Ecto neural progenitor cell (in vitro differentiated cells): ENCODE results near the gene PDLIM4.

Experiments used
- DNase-seq: peaks from one replicate; pipeline ENCODE4 v3.0.0-alpha.2; 2018; ENCODE audit warnings: low spot score

Gene PDLIM4

DNA sequence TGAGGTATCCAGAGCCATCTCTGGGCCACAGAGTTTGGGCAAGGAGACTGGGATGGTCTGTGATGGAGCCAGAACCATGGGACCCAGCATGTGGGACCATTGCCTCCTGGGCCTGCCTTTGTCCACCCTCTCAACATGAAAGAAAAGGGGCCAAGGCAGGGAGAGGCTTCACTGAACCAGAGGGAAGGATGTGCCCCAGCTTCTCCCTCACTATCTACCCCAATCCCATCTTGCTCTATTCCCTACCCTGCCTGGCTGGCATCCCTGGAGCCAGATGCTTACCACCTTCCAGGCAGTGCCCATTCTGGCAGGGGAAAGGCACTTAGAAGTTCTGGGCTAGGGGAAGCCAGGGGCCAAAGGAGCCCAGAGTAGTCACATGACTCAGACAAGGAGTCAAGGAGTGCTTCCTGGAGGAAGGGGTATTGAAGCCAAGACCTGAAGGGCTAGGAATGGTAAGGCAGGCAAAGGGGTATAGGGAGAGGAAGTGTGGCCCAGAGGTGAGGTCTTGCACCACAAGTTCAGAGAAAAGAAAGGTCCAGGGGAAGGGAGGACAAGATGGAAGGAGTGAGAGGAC lies 9.8 kb downstream of the PDLIM4 start:
- peak; percentile 36 for DNase-seq

DNA sequence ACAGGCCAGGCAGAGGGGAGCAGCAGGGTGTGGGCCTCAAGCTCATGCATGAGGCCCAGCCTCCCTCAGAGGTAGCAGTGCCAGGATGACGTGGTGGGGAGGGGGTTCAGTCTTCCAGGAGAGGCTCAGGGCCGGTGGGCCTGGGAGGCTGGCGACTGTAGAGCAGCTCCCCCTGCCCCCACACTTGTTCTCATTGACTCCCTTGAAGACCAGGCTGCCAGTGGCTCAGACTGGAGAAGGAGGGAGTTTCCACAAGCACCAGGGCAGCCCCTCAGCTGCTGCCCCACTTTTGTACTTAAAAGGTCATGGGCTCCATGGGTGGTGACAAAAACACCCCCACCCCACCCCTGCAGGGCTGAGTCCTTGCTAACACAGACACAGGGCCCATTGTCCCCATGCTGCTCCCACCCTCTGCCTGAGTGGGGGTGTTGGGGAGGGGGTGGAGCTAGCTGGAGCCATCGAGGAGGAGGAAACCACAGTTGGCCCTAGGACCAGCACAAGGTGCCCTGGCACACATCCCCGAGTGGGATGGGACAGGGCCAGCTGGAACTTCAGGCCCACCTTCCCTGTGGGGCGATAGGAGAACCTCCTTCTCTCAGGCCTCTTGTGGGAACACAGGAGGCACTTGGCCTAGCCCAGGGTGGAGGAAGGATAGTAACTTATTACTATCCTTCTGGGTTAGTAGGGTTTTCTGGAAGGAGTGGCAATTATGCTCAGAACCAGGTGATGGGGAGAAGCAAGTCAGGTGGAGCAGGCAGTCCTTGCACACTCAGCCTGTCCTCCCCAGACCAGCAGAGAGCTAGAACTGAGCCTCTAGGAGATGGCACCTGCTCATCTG lies 10.7 kb downstream of the PDLIM4 start:
- no peak for DNase-seq

DNA sequence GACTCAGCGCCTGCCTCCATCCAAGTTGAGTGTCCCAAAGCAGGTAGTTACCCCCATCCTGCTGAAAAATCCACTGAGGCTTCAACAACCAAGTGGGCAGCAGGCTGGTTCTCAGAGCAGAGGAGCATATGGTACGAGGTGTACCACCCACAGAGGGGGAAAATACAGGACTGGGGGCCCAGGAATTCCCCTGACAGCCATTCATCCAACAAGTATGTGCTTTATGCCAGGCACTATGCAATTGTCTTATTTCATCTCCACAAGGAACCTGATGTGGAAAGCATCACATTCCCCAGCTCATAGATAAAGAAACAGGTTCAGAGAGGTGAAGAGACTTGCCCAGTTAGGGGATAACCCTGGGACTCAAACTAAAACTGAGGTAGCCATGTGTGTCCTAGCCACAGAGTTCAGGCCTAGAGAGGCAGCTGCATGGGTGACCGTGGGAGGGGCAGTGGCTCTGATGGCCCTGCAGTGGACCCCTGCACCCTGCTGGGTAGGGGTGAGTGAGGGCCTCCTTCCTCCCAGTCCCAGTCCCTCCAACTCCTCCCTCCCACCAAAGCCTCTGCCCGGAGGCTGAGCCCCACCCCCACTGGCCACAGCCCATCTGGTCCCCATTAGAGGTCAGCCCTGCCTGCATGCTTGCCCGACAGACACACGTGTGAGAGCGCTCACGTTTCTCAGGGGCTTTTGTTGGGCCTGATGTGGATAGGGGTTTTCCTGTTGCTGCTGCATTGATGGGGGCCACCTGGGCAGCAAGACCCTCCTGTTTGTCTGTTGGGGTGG lies 11.5 kb downstream of the PDLIM4 start:
- peak; percentile 64 for DNase-seq

DNA sequence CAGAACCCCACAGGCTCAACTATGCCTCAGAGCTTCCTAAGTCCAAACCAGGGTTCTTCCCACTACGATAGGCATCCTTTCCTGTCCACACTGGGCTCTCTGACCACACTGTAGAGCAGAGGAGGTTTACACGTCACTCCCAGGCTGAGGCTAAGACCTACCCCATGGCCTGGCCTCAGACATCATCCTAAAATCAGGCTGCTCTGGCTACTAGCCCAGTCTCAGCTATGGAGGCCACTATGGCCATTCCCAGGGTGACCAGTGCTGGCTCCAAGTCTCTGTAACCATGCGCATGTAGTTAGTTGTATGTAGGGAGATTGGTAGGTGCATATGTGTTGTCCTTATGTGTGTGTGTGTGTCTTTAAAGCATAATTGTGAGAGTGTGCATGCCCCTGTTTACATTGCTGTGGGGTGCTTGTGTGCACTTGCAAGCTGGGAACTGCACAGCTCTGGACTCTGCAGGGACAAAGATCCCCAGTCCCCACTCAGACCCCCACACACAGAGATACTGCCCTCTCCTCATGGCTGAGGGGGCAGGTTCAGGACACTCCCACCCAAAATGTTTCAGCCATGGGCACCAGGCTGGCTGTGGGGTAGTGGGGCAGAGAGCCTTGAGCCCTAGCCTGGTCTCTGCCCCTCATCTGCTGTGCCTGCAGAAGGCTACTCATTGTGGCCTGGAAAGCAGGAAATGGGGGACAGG lies 12.3 kb downstream of the PDLIM4 start:
- peak; percentile 30 for DNase-seq

DNA sequence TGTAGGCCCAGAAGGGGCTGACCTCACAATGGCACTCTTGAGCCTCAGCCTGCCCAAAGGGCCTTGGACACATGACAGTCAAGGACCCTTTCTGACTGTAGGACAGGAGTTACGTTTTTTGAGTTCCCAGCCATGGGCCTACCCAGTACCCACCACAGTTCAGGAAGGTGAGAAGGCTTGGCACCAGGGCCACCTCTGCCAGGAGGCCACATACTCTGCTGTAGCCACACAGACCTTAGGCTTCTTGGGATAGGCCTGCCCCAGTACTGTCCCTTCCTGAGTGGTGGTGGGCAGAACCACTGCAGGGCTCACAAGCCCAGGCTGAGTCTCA lies 12.8 kb downstream of the PDLIM4 start:
- DNase-seq = no peak

DNA sequence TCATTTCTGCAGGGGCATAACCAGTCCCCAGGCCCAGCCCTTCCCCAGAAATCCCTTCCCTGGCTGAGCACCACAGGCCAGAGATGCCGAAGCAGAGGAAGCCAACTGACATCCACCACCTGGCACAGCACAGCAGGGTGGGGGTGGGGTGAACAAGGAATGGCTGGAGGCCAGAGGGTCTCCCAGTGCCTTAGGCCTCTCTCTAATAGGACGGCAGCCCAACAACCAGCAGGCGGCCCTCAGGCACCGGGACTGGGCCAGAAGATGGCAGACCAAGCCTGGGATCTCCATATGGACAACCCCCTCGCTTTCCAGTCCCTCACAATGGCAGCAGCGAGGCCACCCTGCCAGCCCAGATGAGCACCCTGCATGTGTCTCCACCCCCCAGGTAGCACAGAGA lies 13.2 kb downstream of the PDLIM4 start:
- no peak for DNase-seq

DNA sequence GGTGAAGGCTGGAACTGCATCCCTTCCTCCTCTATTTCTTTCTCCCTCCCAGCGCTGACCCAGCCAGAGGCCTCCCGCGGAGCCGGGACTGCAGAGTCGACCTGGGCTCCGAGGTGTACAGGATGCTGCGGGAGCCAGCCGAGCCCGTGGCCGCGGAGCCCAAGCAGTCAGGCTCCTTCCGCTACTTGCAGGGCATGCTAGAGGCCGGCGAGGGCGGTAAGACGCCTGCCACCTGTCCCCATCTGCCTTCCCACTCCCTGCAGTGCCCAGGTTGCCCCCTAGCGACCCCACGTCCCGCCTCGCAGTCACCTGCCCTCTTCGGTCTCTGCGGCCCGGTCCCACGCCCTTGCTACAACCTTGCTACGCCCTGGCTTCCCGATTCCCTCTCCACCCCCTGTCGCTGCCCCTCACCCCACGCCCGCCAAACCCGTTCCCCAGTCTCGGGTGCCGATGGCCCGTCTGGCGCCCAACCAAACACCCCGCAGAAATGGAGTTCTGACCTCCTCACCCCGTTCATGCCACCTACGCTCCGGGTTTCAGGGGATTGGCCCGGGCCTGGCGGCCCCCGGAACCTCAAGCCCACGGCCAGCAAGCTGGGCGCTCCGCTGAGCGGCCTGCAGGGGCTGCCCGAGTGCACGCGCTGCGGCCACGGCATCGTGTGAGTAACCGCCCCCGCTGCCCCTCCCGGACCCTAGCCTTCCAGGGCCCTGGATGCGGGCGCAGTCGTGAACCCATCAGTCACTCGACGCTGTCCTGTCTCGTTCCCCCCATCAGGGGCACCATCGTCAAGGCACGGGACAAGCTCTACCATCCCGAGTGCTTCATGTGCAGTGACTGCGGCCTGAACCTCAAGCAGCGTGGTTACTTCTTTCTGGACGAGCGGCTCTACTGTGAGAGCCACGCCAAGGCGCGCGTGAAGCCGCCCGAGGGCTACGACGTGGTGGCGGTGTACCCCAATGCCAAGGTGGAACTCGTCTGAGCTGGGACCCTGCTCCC lies 14.1 kb downstream of the PDLIM4 start:
- peak; percentile 40 for DNase-seq

DNA sequence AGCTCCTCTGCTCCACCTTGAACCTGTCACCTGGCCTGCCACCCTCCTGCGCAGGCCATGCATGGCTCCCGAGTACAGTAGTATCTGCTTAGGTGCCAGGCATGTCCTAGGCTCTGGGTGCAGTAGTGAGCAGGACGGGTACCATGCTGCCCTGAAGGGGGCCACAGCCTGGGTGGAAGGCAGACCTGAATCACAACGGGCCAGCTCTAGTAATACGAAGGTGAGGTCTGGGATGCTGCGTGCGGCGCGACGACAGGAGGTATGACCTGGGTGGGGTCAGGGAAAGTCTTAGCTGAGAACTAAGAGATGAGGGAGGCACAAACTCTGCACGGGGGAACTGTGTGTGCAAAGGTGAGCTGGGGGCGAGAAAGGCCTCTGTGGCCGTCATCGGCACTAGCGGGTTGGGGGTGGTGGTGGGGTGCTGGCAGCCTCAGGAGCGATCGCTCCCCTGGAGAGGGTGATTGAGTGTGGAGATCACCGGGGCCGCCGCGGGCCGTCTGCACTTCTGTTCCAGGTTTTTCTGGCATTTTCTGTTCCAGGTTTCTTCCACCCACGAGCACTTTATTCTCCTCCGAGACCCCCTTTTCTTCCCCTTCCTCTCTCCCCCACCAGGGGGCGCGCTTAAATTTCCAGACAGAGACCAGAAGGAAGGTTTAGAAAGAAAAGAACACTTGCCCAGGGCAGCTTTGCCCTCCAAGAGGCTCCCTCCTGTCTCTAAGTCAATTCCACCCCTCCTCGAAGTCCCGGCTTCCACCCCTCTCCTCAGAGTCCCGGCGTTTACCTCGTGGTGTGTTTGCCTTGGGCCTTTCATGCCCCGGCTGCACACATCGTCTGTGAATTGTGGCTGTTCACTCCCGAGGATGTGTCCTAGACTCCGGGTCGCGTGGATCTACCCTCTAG lies 15.1 kb downstream of the PDLIM4 start:
- DNase-seq = peak; percentile 84

DNA sequence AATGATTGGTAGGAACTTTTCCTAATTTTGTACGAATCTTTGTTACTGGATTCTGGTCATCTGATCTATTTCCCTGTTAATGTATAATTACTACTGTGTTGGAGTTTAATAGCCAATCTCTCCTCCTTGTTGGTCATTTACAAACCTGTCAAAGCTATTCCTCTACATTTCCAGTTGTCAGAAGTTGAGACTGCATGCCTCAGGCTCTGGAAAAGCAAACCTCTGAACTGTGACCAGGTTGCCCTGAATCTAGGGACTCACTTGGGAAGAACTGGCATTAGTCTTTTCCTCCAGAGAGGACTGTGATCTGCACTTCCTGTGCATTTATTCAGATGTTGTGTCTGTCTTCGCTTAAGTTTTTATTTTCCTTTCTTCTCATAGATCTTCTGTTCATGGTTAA lies 16.1 kb downstream of the PDLIM4 start:
- DNase-seq = peak; percentile 11

DNA sequence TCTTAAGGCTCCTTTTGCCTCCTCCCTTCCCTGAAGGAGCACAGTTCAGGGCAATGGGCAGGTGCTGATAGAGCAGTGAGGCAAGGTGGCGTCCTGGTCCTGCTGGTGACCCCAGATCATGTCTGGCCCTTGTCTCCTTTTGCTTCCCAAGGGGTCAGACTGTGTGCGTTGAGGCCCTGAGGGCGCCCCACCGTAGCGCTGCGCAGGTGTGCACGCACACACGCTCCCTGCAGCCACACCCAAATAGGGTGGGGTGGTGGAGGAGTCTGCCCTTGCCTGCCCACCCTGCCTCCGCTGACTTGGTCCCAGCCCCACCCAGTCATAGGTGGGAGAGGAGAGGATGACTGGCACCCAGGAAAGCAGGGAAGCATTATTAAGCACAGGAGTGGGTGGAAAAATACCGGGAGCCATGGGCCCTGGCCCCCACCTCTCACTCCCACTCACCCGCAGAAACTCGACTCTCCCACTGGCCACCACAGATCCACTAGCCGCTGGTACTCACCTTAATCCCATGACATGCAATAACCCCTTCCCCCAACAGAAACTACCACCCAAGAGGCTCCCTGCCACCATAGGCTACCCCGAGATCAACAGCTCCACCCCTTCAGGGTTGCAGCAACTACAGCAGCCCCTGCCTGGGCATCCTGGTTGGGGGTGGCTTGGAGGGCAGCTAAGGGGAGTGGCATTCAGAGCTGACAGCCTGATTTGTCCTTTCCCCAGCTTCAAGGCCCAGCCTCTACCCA lies 16.7 kb downstream of the PDLIM4 start:
- peak; percentile 37 for DNase-seq

DNA sequence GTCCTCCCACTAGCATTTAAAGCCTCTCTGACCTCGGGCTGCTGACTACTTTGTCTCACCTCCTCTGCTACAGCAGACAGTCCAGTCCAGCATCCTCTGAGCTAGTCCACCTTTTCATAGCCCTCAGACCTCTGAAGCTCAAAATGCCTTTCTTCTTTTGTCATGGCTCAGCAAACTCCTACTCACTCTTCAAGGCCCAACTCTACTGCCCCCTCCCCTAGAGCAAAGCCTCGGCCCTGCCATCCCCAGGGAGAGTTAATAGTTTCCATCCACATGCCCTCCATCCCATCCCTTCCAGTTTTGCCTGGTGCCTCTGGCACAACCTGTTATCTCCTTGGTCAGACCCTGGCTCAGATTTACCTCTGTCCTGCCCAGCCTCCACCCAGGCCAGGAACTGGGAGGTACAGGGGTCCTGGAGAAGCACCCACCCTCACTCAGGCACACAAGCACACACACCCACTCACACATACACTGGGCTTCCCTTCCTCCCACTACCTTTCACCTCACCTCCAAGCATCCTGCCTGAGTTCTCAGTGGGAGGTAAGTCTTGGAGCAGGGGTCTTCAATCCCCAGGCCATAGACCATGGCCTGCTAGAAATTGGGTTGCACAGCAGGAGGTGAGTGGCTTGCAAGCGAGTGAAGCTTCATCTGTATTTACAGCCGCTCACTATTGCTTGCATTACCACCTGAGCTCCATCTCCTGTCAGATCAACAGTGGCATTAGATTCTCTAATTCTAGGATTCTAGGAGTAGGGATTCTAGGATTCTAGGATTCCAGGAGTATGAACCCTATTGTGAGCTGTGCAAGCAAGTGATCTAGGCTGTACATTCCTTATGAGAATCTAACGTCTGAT lies 18.1 kb downstream of the PDLIM4 start:
- no peak for DNase-seq

DNA sequence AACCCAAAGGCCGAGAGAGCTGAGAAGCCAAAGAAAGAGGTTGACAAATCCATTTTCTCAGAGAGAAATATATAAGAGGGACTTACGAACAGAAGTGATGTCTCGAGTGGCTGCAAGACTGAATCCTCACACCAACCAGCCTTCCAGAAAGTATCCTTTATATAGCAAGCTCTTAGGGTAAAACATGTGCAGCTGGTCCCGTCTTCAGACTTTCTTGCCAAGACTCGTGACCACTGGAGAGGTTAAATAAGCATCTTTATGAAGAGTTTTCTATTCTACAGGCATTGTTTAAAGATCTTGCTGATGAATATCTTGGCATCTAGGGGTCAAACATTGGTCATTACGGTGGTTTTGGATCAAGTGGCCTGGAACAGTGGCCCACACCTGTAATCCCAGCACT lies 19.8 kb downstream of the PDLIM4 start:
- no peak for DNase-seq

DNA sequence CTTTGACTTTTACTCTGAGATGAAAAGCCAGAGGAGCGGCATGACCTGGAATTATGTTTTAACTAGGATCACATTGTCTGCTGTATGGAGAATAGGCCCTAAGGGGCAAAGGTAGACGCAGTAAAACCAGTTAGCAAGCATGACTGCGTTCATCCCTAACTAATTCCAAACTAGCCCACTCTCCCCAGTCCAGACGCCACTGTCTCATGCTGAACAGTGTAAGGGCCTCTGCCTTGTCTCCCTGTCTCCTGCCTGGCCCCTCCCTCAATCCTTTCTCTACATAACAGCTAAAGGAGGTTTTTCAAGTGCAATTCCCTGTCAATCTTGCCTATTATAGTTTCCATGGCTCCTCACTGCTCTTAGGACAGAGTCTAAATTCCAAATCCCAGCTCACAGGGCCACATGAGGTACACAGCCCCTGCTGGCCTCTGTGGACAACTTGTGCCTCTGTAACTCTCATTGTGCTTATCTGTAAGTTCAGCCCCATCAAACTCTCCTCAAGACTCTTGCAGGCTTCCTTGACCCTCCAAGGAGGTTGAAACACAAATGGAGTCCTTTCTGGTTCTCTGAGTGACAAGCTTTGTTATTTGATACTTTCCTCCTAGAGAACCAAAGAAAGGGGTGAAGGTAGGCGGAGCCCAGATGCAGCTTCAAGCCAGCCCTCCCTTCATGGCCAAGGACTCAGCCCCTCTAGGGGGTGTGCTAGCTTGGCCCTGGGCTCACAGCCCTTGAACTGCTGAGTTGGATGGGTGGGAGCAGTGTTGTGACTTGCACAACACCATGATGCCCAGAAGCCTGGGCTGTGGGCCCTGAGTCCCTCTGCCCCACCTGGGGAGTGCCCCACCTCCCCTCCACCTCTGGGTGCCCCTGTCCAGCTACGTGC lies 20.7 kb downstream of the PDLIM4 start:
- DNase-seq = no peak

DNA sequence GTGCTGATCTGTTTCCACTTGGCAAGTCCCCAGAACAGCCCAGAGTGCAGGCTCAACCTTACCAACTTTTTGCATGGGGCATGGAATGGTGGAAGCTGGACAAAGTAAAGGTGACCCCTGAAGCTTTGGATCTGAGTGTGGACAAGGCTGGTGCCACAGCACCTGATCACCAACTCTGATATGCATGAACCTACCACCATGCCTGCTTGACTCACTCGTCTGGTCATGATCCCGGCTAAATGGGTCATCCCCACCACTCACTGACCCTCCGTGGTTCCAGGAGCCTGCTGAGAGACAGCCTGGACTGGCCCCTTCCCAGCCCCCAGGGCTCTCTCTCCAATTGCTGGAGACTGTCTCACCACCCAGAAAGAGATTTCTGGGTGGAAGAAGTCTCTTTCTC lies 22.3 kb downstream of the PDLIM4 start:
- DNase-seq = no peak

DNA sequence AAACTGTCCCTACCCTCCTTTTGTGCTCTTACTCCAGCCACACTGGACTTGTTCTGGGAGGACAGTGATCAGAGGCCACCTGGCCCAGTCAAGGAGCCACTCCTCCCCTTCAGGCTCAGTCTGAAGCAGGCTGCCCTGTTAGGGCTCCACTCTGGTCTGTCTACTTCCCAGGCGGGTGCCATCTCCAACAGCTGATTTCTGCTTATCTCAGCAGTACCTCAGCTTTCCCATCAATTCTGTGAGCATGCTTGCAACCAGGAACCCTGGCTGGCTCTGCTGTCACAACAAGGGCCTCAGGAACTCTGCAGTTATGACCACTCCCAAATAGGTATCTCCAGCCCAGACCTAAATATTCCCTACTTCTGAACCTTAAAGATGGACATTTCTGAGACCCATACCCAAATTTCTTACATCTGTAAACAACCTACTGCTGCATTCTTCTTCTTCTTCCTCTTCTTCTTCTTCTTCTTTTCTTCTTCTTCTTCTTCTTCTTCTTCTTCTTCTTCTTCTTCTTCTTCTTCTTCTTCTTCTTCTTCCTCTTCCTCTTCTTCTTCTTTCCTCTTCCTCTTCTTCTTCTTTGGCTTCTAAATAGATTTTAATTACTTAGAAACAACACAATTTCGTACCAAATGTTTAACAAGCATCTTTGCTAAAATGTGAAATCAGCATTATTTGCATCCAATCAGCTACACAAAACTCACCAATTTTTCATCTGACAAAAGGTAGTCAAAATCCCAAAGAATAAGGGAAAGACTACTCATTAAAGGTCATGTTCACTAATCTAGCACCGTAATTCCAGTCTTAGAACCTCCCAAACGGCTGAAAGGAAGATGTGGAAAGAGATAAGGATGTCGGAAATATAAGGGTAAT lies 23.1 kb downstream of the PDLIM4 start:
- peak; percentile 25 for DNase-seq

DNA sequence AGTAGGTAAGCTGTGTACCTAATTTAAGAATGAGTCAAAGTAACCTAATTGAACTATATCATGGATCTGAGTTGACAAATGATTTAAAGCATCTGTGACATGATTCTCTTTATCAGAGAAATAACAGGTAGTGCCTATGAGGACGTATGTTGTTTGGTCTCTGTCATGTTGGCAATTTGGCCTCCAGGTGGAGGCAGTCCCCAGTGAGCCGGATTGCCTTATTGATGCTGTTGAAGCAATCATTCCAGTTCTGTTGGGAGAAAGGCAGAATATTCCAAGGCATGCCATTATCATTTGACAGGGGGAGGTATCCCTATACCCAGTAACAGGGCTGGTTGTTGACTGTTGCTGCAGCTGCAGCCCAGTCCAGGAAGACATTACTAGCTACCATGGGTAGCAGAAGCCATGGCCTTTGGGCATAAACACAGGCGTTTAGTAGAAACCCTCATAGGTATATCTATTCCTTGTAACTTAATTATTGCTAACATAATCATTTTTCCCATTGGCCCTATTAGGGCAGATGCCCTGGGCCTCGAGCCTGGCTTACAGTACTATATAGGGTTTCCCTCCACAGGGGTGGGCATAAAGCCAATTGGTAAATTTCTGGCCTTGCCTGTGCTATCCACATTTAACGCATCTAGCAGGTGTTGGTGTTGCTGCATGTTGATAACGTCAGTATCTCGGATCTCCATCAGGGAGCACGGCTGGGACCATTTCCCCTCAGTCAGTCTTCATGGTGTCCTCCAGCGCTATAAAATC lies 24.5 kb downstream of the PDLIM4 start:
- DNase-seq = no peak
